Astrocyte (in vitro differentiated cells and primary cell): ENCODE data around the gene P3H3. TPM values are rescaled to one million over a fixed set of nuclear protein-coding genes. Genes with fewer than 3 reads are reported as not detected.

ENCODE experiments used
- DNase-seq: peaks from one replicate; pipeline ENCODE4 v3.0.0-alpha.2; 2010; ENCODE audit warnings: low read depth
- FAIRE-seq: peaks from 2 replicates; lab custom pipeline; 2011; peaks lifted over from hg19 to GRCh38; lab: Jason Lieb, UNC
- H2AFZ ChIP-seq: 2 replicates; pipeline ENCODE4 v1.6.0; 2012; ENCODE audit warnings: low read depth, low read length, inconsistent platforms
- H3K27ac ChIP-seq: 2 replicates; pipeline ENCODE4 v1.5.1; 2011; ENCODE audit warnings: low read depth, low read length, inconsistent platforms
- H3K27me3 ChIP-seq: 2 replicates; pipeline ENCODE4 v1.6.0; 2011; ENCODE audit warnings: low read length, inconsistent platforms; ENCODE audit not compliant: insufficient read depth
- H3K36me3 ChIP-seq: 2 replicates; pipeline ENCODE4 v1.5.1; 2011; ENCODE audit warnings: low read length, inconsistent platforms; ENCODE audit not compliant: insufficient read depth
- H3K4me1 ChIP-seq: 2 replicates; pipeline ENCODE4 v1.5.1; 2011; ENCODE audit warnings: low read length, inconsistent platforms; ENCODE audit not compliant: insufficient read depth
- H3K4me2 ChIP-seq: 2 replicates; pipeline ENCODE4 v1.6.0; 2012; ENCODE audit warnings: low read length, inconsistent platforms
- H3K4me3 ChIP-seq: 2 replicates; pipeline ENCODE4 v1.5.1; 2011; ENCODE audit warnings: low read depth, mild to moderate bottlenecking, low read length, inconsistent platforms; ENCODE audit not compliant: insufficient read depth
- H3K79me2 ChIP-seq: 2 replicates; pipeline ENCODE4 v1.6.0; 2012; ENCODE audit warnings: mild to moderate bottlenecking, low read length, inconsistent platforms; ENCODE audit not compliant: insufficient read depth
- H3K9ac ChIP-seq: 2 replicates; pipeline ENCODE4 v1.6.0; 2012; ENCODE audit warnings: mild to moderate bottlenecking, low read length, inconsistent platforms
- H3K9me3 ChIP-seq: 2 replicates; pipeline ENCODE4 v1.5.1; 2012; ENCODE audit warnings: low read depth, mild to moderate bottlenecking, low read length, inconsistent platforms; ENCODE audit not compliant: insufficient read depth
- H4K20me1 ChIP-seq: 2 replicates; pipeline ENCODE4 v1.6.0; 2012; ENCODE audit warnings: low read length, inconsistent platforms; ENCODE audit not compliant: insufficient read depth
- H3K27ac Mint-ChIP-seq: one replicate; pipeline ENCODE4 v1.8.0; 2021; ENCODE audit warnings: mild to moderate bottlenecking, mixed read lengths; ENCODE audit not compliant: unreplicated experiment
- H3K27me3 Mint-ChIP-seq: one replicate; pipeline ENCODE4 v1.8.0; 2021; ENCODE audit warnings: low read depth, mixed read lengths; ENCODE audit not compliant: unreplicated experiment
- H3K36me3 Mint-ChIP-seq: one replicate; pipeline ENCODE4 v1.8.0; 2021; ENCODE audit warnings: low read depth, mixed read lengths; ENCODE audit not compliant: unreplicated experiment
- H3K4me1 Mint-ChIP-seq: one replicate; pipeline ENCODE4 v1.8.0; 2021; ENCODE audit warnings: low read depth, mixed read lengths; ENCODE audit not compliant: unreplicated experiment
- H3K4me3 Mint-ChIP-seq: one replicate; pipeline ENCODE4 v1.8.0; 2021; ENCODE audit warnings: mild to moderate bottlenecking, moderate library complexity, mixed read lengths; ENCODE audit not compliant: unreplicated experiment
- H3K9me3 Mint-ChIP-seq: one replicate; pipeline ENCODE4 v1.8.0; 2021; ENCODE audit warnings: mild to moderate bottlenecking, mixed read lengths; ENCODE audit not compliant: unreplicated experiment
- EZH2 ChIP-seq: IDR thresholded peaks from 2 replicates; pipeline ENCODE4 v1.6.1; 2012; ENCODE audit warnings: mild to moderate bottlenecking, low read length, inconsistent platforms; ENCODE audit not compliant: insufficient read depth
- total RNA-seq: library from RNA; stranded (reverse); gene quantifications from 2 replicates; pipeline ENCODE4 v1.2.1, GENCODE V29; 2021
- TF ChIP-seq, protein P1 (sequence below): IDR thresholded peaks from 2 replicates; pipeline ENCODE4 v1.5.1; 2011; ENCODE audit warnings: low read depth, mild to moderate bottlenecking, inconsistent platforms, low read length, moderate library complexity; ENCODE audit not compliant: insufficient read depth

P3H3 gene
- total RNA-seq, 1 donor from 2014 or later = 101 TPM

GRCh38 chr12:6784761-6785160 lies 43.4 kb upstream of the P3H3 start:
- Mint-ChIP-seq H3K4me3 (no peak overlapping the region), H3K27ac (no peak overlapping the region), H3K27me3 (peaks cover 10% of the 10 kb centered on the region), H3K4me1 (peaks cover 4% of the 10 kb centered on the region), H3K36me3 (no peaks in the 10 kb centered on the region), H3K9me3 (peaks cover 2% of the 10 kb centered on the region)
- Histone ChIP-seq H3K9me3 (no peaks in the 10 kb centered on the region), H4K20me1 (no peaks in the 10 kb centered on the region), H3K27me3 (no peaks in the 10 kb centered on the region), H3K4me1 (no peaks in the 10 kb centered on the region), H3K4me2 (no peak overlapping the region), H3K36me3 (no peaks in the 10 kb centered on the region), H3K27ac (no peak overlapping the region), H3K79me2 (no peaks in the 10 kb centered on the region), H2AFZ (no peak overlapping the region), H3K9ac (no peak overlapping the region), H3K4me3 (no peak overlapping the region)
- DNase-seq (no peak), FAIRE-seq (no peak)
- no peak for TF ChIP-seq EZH2
- TF ChIP-seq, protein P1, sequence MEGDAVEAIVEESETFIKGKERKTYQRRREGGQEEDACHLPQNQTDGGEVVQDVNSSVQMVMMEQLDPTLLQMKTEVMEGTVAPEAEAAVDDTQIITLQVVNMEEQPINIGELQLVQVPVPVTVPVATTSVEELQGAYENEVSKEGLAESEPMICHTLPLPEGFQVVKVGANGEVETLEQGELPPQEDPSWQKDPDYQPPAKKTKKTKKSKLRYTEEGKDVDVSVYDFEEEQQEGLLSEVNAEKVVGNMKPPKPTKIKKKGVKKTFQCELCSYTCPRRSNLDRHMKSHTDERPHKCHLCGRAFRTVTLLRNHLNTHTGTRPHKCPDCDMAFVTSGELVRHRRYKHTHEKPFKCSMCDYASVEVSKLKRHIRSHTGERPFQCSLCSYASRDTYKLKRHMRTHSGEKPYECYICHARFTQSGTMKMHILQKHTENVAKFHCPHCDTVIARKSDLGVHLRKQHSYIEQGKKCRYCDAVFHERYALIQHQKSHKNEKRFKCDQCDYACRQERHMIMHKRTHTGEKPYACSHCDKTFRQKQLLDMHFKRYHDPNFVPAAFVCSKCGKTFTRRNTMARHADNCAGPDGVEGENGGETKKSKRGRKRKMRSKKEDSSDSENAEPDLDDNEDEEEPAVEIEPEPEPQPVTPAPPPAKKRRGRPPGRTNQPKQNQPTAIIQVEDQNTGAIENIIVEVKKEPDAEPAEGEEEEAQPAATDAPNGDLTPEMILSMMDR = no peak

GRCh38 chr12:6786416-6787094 lies 41.7 kb upstream of the P3H3 start:
- Mint-ChIP-seq H3K9me3 (peaks cover 2% of the 10 kb centered on the region), H3K27ac (no peak overlapping the region), H3K27me3 (peaks cover 16% of the 10 kb centered on the region), H3K36me3 (no peaks in the 10 kb centered on the region), H3K4me1 (peaks cover 4% of the 10 kb centered on the region), H3K4me3 (no peak overlapping the region)
- H3K4me2 ChIP-seq = no peak overlapping the region
- no peaks in the 10 kb centered on the region for H3K4me1 ChIP-seq
- H2AFZ ChIP-seq = peak overlapping the region; percentile 15
- no peaks in the 10 kb centered on the region for H3K79me2 ChIP-seq
- no peak for TF ChIP-seq EZH2
- TF ChIP-seq, protein P1 = no peak
- no peaks in the 10 kb centered on the region for H3K9me3 ChIP-seq
- no peaks in the 10 kb centered on the region for H3K27me3 ChIP-seq
- FAIRE-seq (no peak), DNase-seq (no peak)
- H3K4me3 ChIP-seq = no peak overlapping the region
- H3K27ac ChIP-seq = no peak overlapping the region
- no peaks in the 10 kb centered on the region for H3K36me3 ChIP-seq
- H4K20me1 ChIP-seq = no peaks in the 10 kb centered on the region
- no peak overlapping the region for H3K9ac ChIP-seq

DNA sequence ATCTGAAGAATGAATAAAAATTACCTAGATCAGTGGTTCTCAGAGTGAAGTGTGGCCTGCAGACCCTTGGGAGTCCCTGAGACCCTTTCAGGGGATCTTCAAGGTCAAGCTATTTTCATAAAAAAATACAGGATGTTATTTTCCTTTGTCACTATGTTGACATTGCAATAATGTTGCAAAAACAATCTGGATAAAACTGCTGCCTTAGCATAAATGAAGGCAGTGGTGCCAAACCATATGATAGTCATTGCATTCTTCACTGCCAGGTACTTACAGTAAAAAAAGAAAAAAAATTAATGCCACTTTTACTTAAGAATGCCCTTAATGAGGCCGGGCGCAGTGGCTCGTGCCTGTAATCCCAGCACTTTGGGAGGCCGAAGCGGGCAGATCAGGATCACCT lies 40.9 kb upstream of the P3H3 start:
- H3K27me3 Mint-ChIP-seq = peaks cover 17% of the 10 kb centered on the region
- H3K27ac Mint-ChIP-seq = no peak overlapping the region
- DNase-seq (no peak), FAIRE-seq (no peak)
- Histone ChIP-seq H3K4me3 (no peak overlapping the region), H4K20me1 (no peaks in the 10 kb centered on the region), H3K27ac (no peak overlapping the region), H3K36me3 (no peaks in the 10 kb centered on the region), H3K9ac (no peak overlapping the region), H3K79me2 (no peaks in the 10 kb centered on the region), H3K4me2 (no peak overlapping the region), H3K27me3 (no peaks in the 10 kb centered on the region), H3K9me3 (no peaks in the 10 kb centered on the region), H2AFZ (no peak overlapping the region), H3K4me1 (peaks cover under 1% of the 10 kb centered on the region)
- peaks cover 2% of the 10 kb centered on the region for H3K9me3 Mint-ChIP-seq
- H3K4me1 Mint-ChIP-seq = peaks cover 5% of the 10 kb centered on the region
- TF ChIP-seq, protein P1 = no peak
- TF ChIP-seq EZH2 = no peak
- H3K36me3 Mint-ChIP-seq = no peaks in the 10 kb centered on the region
- no peak overlapping the region for H3K4me3 Mint-ChIP-seq
